Measurements from ENCODE around the gene CD79B.

Gene CD79B

GRCh38 chr17:63954402-63955063 is 22.4 kb upstream of the CD79B start:
- no peak for DNase-seq (ENCODE audit: low read depth)

- DNase-seq (ENCODE audit: low read depth) = no peak
Observed at GRCh38 chr17:63950940-63951907, 19.1 kb upstream of the CD79B start.

GRCh38 chr17:63949576-63950250 is 17.6 kb upstream of the CD79B start:
- DNase-seq (ENCODE audit: low read depth) = no peak

- no peak for DNase-seq (ENCODE audit: low read depth)
Observed at GRCh38 chr17:63948521-63948920, 16.4 kb upstream of the CD79B start.

GRCh38 chr17:63947711-63948330 is 15.7 kb upstream of the CD79B start:
- DNase-seq (ENCODE audit: low read depth) = no peak

GRCh38 chr17:63946440-63947363 is 14.6 kb upstream of the CD79B start:
- DNase-seq (ENCODE audit: low read depth) = peak; percentile 52

- DNase-seq (ENCODE audit: low read depth) = no peak
Observed at GRCh38 chr17:63945784-63946439, 13.8 kb upstream of the CD79B start.

GRCh38 chr17:63944736-63945499 is 12.8 kb upstream of the CD79B start:
- DNase-seq (ENCODE audit: low read depth) = no peak

GRCh38 chr17:63943745-63944144 is 11.6 kb upstream of the CD79B start:
- no peak for DNase-seq (ENCODE audit: low read depth)

- no peak for DNase-seq (ENCODE audit: low read depth)
Observed at GRCh38 chr17:63942309-63942985, 10.3 kb upstream of the CD79B start.

GRCh38 chr17:63941751-63942150 is 9.6 kb upstream of the CD79B start:
- DNase-seq (ENCODE audit: low read depth) = no peak

- DNase-seq (ENCODE audit: low read depth) = no peak
Observed at GRCh38 chr17:63941162-63941561, 9.0 kb upstream of the CD79B start.

- DNase-seq (ENCODE audit: low read depth) = no peak
Observed at GRCh38 chr17:63940584-63940983, 8.5 kb upstream of the CD79B start.

- DNase-seq (ENCODE audit: low read depth) = no peak
Observed at GRCh38 chr17:63939884-63940283, 7.8 kb upstream of the CD79B start.

GRCh38 chr17:63939401-63939800 is 7.3 kb upstream of the CD79B start:
- no peak for DNase-seq (ENCODE audit: low read depth)

GRCh38 chr17:63937920-63938319 is 5.8 kb upstream of the CD79B start:
- DNase-seq (ENCODE audit: low read depth) = no peak

- no peak for DNase-seq (ENCODE audit: low read depth)
Observed at GRCh38 chr17:63937319-63937718, 5.2 kb upstream of the CD79B start.

GRCh38 chr17:63934183-63935112 is 2.3 kb upstream of the CD79B start:
- no peak for DNase-seq (ENCODE audit: low read depth)
